Gastrocnemius medialis (tissue), 4 donors: ENCODE measurements around the gene RALGAPB. TPM values are rescaled to one million over a fixed set of nuclear protein-coding genes. Genes with fewer than 3 reads are reported as not detected.

Experiments used
- ATAC-seq, 2 donors: fragments of 150-250 bp; one replicate each; pipeline ENCODE4 v1.9.1; 2016
- DNase-seq, 2 donors: peaks; one replicate each; pipeline ENCODE4 v3.0.0-alpha.2; 2019
- H3K27ac ChIP-seq, 4 donors: fragments of 200-600 bp; sonication (generic); 1 replicate in 1 of 4; 2 replicates in 3 of 4; pipeline ENCODE4 v1.5.1; 2016 to 2018; ENCODE audit warnings: mild to moderate bottlenecking in 2 of 4, moderate library complexity in 1 of 4
- H3K27me3 ChIP-seq, 3 donors: fragments of 200-600 bp; sonication (generic) in 2 of 3; 1 replicate in 1 of 3; 2 replicates in 2 of 3; pipeline versions ENCODE4 v1.5.1 to v1.6.0; 2016 to 2019; ENCODE audit warnings: mild to moderate bottlenecking in 1 of 3, moderate library complexity in 1 of 3
- H3K36me3 ChIP-seq, 2 donors: fragments of 200-600 bp; sonication (generic) in 1 of 2; one replicate each; pipeline ENCODE4 v1.5.1; 2017 to 2018
- H3K4me1 ChIP-seq, 2 donors: fragments of 200-600 bp; sonication (generic) in 1 of 2; one replicate each; pipeline ENCODE4 v1.5.1; 2016 to 2017; ENCODE audit warnings: mild to moderate bottlenecking in 2 of 2
- H3K4me3 ChIP-seq, 4 donors: fragments of 200-600 bp; sonication (generic) in 3 of 4; 1 replicate in 1 of 4; 2 replicates in 3 of 4; pipeline ENCODE4 v1.5.1; 2016 to 2019; ENCODE audit warnings: mild to moderate bottlenecking in 2 of 4
- H3K9me3 ChIP-seq, 3 donors: fragments of 200-600 bp; sonication (generic) in 2 of 3; 1 replicate in 1 of 3; 2 replicates in 2 of 3; pipeline ENCODE4 v1.5.1; 2016 to 2019
- CTCF ChIP-seq, 5 experiments: fragments of 450-650 bp in 3 of 5; fragments of 200-600 bp in 2 of 5; sonication (generic) in 2 of 5; IDR thresholded peaks in 4 of 5; conservative IDR thresholded peaks in 1 of 5; 1 replicate in 4 of 5; 2 replicates in 1 of 5; pipeline ENCODE4 v1.5.1; 2016 to 2019; ENCODE audit warnings: antibody characterized with exemption in 5 of 5, mild to moderate bottlenecking in 3 of 5, moderate library complexity in 3 of 5
- POLR2A ChIP-seq, 2 donors: fragments of 450-650 bp; IDR thresholded peaks; one replicate each; pipeline ENCODE4 v1.6.1; 2017; ENCODE audit warnings: antibody characterized with exemption in 2 of 2, mild to moderate bottlenecking in 2 of 2, moderate library complexity in 2 of 2
- in situ Hi-C, 4 donors: fragments of 200-750 bp; cut with MboI; loops; one replicate each; pipeline versions ENCODE4 v1.15.0 to v1.8.0; 2017; ENCODE audit warnings: low sequenced_read_pairs in 4 of 4
- intact Hi-C: fragments of 100-400 bp; cut with DNase I; formaldehyde crosslinking; loops from one replicate; pipeline ENCODE4 v1.15.1; 2023; ENCODE audit warnings: low total_unique reads
- total RNA-seq, 4 donors: library from RNA; depleted of rRNA; stranded (reverse); fragments of >200 nt; gene quantifications; one replicate each; pipeline versions ENCODE4 v1.1.0 to v1.2.3, GENCODE V29; 2016

The RALGAPB gene
- total RNA-seq, 4 donors from 2014 or later: 23.2 to 28.8 (median 26.0) TPM

GRCh38 chr20:38573413-38573812 is 100.8 kb downstream of the RALGAPB start:
- TF ChIP-seq POLR2A (IDR thresholded peaks at IDR 0.05) (no peak), CTCF (IDR thresholded peaks at IDR 0.05 in 4 of 5, conservative IDR thresholded peaks at IDR 0.05 in 1 of 5) (no peak)
- no peak for ATAC-seq
- no peaks in the 10 kb centered on the region for H3K27me3 ChIP-seq
- H3K4me1 ChIP-seq: no peaks in the 10 kb centered on the region
- in situ Hi-C loops (no loop called here), intact Hi-C loops (no loop called here)
- no peaks in the 10 kb centered on the region for H3K9me3 ChIP-seq
- no peak overlapping the region for H3K4me3 ChIP-seq
- peaks cover 0 to 62% of the 10 kb centered on the region in 2 donors for H3K36me3 ChIP-seq
- H3K27ac ChIP-seq: no peak overlapping the region
- no peak for DNase-seq

DNA sequence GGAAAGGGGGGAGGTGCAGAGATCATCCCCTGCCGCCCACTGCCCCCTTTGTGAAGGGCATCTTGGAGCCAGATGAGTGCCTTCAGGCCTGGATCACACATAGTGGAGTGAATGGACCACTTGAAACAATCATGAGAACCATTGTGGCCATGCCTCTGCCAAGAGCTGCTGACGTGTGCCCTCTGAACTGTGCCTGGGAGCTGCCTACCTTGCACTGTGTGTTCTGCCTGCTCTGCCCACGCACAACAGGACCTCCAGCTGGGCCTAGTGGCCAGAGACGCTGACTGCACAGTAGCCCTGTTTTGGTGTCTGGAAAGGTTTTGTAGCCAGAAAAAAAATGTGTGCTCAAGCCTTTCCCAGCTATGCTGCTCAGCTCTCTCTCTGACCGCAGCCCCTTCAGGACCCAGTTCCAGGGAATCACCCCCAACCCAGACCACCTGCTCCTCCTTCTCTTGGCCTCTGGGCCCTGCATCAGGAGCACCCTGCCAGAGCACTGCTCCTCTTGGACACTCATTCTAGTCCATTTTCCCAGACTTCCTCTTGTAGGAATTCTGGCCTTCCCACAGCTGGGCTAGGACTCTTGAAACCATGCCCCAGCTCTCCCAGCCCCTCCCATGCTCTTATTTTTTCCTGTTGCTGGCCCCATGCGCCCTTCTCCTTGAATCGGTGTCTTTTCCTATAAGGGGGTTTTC is 106.7 kb downstream of the RALGAPB start:
- TF ChIP-seq POLR2A (IDR thresholded peaks at IDR 0.05): no peak
- TF ChIP-seq CTCF (IDR thresholded peaks at IDR 0.05 in 4 of 5, conservative IDR thresholded peaks at IDR 0.05 in 1 of 5): no peak
- DNase-seq (no peak), ATAC-seq (no peak)
- Histone ChIP-seq H3K4me3 (no peak overlapping the region), H3K27me3 (no peaks in the 10 kb centered on the region), H3K4me1 (peaks cover 2 to 7% of the 10 kb centered on the region in 2 donors), H3K27ac (no peak overlapping the region), H3K36me3 (peaks cover 0 to 28% of the 10 kb centered on the region in 2 donors), H3K9me3 (no peaks in the 10 kb centered on the region)
- in situ Hi-C loops (no loop called here), intact Hi-C loops (no loop called here)

- DNase-seq: no peak
- H3K27me3 ChIP-seq: no peaks in the 10 kb centered on the region
- no peak for ATAC-seq
- TF ChIP-seq POLR2A (IDR thresholded peaks at IDR 0.05) (no peak), CTCF (IDR thresholded peaks at IDR 0.05 in 4 of 5, conservative IDR thresholded peaks at IDR 0.05 in 1 of 5) (no peak)
- in situ Hi-C loops (no loop called here), intact Hi-C loops (no loop called here)
- peaks cover 0 to 23% of the 10 kb centered on the region in 2 donors for H3K36me3 ChIP-seq
- H3K9me3 ChIP-seq: no peaks in the 10 kb centered on the region
- H3K27ac ChIP-seq: no peak overlapping the region
- H3K4me3 ChIP-seq: no peak overlapping the region
- peaks cover 2 to 7% of the 10 kb centered on the region in 2 donors for H3K4me1 ChIP-seq
Measured at GRCh38 chr20:38579921-38580320, 107.3 kb downstream of the RALGAPB start.

GRCh38 chr20:38581013-38581412 is 108.4 kb downstream of the RALGAPB start, which contains the start of gene ADIG:
Gene ADIG, plus strand, starts transcription at chr20:38581197. Its CDS starts 54 bp downstream, at chr20:38581251.
- Histone ChIP-seq H3K36me3 (peaks cover 0 to 12% of the 10 kb centered on the region in 2 donors), H3K4me1 (peaks cover 2 to 7% of the 10 kb centered on the region in 2 donors), H3K9me3 (no peaks in the 10 kb centered on the region), H3K27me3 (no peaks in the 10 kb centered on the region), H3K4me3 (no peak within 1 kb of the TSS), H3K27ac (no peak within 1 kb of the TSS)
- intact Hi-C loops: no loop called here
- TF ChIP-seq POLR2A (IDR thresholded peaks at IDR 0.05): no peak
- TF ChIP-seq CTCF (IDR thresholded peaks at IDR 0.05 in 4 of 5, conservative IDR thresholded peaks at IDR 0.05 in 1 of 5): no peak
- in situ Hi-C loops: no loop called here
- ATAC-seq (peak; percentile 56 to 77), DNase-seq (peak in 1 of 2 donors; percentile 44)
